Left hindlimb (tissue), 1 donor: Measurements from ENCODE around the gene TGIF2.
A peak's percentile ranks its signal among the peaks of the same experiment; 100 is the strongest.

ENCODE experiments used
- DNase-seq: peaks from one replicate; pipeline ENCODE4 v3.0.0-alpha.2; 2018

The TGIF2 gene

DNA sequence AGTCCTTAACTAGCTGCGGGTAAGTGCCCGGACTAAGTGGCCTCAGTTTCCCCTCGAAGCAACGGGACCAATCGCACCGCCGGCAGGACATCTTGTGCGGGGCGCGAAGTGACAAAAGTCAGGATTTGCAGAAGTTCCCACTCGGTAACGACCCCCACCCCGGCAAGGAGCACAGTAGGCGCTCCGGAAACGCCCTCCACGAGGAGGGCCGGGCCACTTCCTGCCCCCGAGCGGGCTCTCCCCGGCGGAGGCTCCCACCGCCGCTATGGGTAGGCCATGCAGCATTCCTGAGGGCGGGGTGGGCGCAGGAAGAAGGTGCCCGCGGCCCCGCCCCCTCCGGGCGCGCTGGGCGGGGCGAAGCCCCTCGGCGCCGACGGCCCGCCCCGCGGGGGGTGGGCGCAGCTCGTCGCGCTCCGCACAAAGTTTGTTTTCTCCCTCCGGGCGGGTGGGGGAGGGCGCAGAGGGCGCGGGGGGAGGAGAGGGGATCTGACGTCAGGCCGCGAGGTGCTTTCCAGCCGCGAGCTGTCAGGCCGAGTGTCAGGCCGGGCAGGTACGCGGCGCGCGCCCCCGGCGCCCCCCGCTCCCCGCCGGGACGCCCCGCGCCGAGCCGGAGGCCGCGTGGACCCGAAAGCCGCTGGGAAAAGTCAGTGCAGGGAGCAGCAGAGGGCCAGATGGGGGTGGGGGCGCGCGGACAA is at the start of gene TGIF2:
TSS of gene TGIF2 (plus strand) at position 495 of the 695 bp plus-strand sequence. CDS start 5,178 bp downstream, outside the sequence.
- peak; percentile 95 for DNase-seq

- no peak for DNase-seq
Measured at GRCh38 chr20:36525620-36526365, 47.6 kb upstream of the TGIF2 start.

DNA sequence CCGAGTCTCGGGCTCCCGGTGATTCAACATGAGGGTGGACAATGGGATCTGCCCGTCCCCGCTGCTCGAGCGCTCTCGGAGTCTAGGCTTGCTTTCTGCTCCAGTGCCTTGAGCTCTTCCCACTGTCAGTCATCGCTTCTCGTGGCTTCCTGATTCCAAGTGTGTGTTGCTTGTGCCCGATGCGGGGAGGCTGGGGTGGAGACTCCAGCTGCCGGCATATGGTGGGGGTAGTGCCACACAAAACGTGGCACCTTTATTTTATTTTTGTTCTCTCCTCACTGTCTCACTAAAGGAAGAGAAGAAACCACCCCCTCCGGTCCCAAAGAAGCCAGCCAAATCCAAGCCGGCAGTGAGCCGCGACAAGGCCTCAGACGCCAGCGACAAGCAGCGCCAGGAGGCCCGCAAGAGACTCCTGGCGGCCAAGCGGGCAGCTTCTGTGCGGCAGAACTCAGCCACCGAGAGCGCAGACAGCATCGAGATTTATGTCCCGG is 46.8 kb upstream of the TGIF2 start:
- no peak for DNase-seq

- DNase-seq, result no peak
Measured at GRCh38 chr20:36527331-36528125, 45.9 kb upstream of the TGIF2 start.

DNA sequence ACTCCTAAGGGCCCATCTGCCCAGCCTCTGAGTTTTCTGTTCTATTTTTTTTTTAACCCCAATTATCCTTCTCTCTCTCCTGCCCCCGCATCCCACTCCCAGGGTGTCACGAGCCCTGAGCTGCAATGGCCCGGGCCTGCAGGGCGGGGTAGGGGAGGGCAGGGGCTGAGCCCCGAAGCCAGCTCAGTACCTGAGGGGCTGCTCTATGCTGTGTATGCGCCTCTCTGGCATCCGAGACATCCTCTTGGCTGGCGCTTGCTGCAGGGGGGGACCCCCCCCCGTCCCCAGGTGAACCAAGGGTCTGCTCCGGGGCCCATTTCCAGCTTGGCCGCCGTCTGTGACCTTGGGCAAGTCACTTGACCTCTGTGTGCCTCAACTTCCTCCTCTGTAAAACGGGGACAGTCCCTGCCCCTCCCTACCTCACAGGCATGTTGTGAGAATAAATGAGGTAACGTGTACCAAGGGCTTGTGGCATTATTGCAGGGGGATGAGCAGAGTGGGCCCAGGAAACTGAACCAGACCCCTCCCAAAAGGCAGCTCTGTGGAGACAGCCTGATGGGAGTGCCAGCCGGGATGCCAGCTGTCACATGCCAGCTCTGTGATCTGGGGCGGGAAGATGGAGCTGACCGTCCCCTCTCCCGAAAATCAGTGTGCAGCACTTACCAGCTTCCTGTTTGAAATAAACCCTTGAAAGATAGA is 45.1 kb upstream of the TGIF2 start:
- no peak for DNase-seq

DNA sequence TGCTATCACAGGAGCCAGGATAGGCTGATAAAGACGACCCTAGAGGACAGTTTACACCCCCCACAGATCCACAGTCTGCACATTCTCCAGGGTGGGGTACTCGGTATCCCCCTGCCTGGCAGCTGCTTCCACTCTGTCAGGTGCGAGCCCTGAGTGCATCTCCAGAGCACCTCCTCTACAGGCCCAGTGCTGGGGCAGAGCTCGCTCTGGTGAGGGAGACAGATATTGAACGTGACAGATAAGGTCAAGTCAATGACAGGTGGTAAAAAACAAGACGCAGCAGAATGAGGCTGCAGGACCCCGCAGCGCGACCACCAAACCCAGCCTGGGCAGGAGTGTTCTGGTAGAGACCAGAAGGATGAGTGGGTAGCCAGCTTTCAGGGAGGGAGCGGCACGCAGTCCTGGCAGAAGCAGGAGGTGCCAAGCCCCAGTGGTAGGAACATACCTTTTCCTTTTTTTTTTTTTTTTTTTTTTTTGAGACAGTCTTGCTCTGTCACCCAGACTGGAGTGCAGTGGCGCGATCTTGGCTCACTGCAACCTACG is 44.5 kb upstream of the TGIF2 start:
- DNase-seq, result no peak

DNA sequence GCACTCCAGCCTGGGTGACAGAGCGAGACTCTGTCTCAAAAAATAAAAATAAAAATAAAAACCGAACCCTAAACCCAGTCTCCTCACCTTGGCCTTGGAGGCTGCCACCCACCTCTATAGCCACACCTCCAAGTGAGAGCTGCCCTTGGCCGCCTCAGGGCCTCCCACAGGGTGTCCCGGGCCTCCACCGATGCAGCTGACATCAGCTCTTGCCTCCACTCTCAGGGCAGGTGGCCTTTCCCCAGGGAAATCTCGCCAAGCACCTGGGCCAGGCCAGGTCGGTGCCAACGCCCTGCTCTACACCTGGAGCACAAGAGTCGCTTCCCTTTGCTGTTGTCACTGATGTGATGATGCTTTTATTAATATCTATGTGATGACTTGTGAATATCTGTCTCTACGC is 41.0 kb upstream of the TGIF2 start:
- no peak for DNase-seq

DNA sequence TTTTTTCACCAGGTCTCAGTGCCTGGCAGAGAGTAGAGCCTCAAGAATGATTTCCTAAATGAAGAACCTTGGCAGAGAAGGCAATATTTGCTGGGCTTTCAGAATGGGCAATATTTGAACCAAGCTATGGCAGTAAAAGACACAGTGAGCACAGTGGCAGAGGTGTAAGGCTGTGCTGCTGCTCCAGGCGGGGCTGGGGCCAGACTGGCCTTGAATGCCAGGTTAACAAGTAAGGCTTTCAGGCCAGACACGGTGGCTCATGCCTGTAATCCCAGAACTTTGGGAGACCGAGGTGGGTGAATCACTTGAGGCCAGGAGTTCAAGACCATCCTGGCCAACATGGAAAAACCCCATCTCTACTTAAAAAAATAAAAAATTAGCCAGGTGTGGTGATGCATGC is 40.6 kb upstream of the TGIF2 start:
- DNase-seq, result no peak

DNA sequence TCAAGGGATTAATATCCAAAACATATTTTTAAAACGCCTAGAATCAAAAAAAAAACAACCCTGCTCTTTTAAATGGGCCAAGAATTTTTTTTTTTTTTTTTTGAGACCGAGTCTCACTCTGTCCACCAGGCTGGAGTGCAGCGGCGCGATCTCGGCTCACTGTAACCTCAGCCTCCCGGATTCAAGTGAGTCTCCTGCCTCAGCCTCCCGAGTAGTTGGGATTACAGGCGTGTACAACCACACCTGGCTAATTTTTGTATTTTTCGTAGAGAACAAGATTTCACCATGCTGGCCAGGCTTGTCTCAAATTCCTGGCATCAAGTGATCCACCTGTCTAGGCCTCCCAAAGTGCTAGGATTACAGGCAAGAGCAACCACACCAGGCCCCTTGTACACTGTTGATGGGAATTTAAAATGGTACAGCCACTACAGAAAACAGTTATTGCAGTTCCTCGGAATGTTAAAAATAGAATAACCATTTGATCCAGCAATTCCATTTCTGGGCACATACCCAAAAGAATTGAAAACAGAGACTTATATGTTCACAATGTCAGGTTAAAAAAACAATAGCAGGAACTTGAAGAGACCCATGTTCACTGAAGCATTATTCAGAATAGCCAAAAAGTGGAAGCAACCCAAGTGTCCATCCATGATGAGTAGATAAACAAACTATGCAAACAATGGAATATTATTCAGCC is 35.2 kb upstream of the TGIF2 start:
- no peak for DNase-seq

DNA sequence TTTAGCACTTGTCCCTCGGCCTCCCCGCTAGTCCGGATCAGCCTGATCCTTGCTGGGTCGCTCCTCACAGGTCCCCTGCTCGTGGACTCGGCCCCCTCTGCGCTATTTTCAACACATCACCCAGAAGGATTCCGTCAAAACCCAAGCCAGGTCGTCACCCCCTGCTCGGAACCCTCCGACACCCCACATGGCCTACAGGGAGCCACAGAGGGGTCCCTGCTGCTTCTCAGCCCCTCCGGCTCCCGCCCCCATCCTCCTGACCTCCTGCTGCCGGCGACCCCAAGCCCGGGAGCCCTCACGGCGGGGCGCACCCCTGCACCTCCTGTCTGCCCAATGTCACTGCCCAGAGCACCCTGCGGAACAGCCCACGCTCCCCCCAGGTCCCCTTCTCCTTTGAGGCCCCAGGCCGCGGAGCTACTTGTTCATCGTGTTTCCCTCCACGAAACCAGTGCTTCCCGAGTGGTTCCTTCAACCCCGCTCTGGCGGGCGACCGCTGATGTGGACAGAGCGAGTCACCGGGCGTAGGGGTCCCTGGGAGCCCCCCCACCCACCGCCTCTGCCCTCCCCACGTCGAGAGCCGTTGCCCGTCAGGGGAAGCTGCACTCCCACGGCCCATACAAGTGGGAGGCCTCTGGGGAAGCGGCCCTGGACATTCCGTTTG is 32.7 kb upstream of the TGIF2 start:
- DNase-seq, result no peak

- DNase-seq, result peak; percentile 83
Measured at GRCh38 chr20:36541227-36541767, 32.1 kb upstream of the TGIF2 start, which contains the start of gene MYL9. Gene MYL9, plus strand, starts transcription at chr20:36541519. Its CDS starts 3,366 bp downstream, at chr20:36544885.

DNA sequence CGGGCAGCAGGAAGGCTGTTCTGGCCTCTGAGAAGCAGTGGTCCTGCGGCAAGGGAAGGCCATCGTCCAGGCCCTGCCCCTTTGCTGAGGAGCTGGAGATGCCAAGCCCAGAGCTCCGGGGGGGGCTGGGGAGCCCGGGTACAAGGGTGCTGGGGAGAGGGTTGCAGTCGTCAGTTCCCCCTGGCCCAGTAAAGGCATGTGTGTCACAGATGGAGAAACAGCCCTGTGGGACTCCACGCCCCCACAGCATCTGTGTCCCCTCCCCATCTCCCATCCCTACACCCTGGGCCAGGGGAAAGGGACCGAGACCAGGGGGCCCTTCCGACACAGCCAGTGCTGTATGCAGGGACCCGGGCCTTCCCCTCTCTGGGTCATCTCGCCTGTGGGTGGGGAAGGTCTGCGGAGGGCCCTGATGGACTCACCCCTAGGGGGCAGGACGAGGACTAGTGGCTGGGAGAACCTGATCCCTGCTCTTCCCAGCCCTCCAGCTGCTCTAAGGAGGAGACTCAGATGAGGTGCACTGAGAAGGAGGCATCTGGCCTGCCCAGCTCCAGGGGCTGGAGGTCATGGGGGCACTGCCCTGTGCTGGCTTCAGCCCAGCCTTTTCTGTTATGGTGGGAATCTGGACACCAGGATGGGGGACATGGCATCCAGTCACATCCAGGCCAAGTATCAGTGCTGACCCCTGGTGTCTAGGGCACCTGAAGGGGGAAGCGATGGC is 31.5 kb upstream of the TGIF2 start:
- DNase-seq, result peak; percentile 40

DNA sequence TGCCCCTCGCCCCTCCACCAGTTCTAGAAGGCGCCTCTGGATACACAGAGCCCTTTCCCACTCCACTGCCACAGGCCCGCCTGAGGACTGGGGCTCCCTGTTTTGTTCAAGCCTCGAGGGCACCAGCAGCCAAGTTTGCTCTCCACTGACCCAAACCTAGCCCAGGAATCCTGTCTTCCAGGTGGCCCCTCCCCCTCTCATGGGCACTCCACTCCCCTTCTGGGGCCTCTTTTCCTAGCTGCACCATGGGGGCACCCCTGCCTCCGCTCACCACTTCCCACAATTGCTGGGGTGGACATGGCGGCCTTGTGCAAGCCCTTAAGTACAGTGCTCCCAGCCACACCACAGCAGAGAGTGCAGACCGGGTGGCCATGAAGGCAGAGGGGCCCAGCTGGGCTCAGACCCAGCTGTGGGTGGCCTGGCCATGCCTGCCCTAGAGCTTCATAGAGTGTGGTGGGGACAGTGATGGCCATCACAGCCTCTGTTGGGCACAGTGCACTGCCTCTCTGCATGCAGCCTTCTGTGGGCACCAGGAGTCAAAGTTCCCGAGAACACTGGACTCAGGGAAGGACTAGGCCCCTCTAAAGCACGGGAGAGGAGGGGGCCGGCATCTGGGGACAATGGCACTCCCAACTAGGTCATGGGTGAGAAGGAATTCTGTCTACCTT is 30.7 kb upstream of the TGIF2 start:
- no peak for DNase-seq

DNA sequence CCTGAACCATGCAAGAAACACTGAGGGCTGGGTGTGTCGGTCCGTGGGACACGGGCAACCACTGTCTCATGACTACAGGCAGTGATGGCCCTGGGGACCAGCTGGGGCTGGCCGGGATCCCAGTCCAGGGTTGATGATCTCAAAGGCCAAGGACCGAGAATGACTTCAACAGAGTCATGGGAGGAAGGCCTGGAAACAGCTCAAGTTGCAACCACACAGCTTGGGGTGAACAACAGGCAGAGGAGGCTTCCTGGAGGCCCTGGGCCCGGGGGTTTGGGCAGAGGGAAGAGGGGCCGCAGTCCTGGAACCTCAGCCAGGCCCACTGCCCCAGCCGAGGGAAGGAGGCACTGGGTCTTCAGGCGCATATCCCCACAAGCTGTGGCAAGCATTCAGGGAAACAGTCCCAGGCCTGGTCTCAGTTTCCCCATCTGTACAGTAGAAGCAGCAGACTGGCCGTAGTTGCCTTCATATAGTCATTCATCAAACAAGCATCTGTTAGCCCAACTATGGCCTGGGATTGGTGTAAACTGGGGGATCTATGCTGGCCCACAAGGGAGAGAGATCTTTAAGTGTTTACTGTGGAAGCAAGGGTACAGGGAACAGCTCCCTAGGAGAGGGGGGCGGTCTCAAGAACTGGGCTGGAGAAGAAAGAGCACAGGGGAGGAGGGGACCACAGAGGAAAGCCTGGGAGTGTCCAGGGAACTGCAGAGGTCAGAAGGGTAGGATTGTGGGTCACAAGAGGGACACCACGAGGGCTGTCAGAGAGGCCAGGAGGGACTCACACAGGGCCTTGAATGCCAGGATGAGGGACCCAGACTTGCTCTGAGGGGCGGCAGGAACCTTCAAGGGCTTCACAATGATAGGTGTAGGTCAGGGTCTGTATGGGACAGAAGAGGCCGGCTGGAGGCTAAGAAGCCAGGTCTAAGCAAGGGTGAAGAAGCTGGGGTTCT is 29.9 kb upstream of the TGIF2 start:
- peak; percentile 60 for DNase-seq

DNA sequence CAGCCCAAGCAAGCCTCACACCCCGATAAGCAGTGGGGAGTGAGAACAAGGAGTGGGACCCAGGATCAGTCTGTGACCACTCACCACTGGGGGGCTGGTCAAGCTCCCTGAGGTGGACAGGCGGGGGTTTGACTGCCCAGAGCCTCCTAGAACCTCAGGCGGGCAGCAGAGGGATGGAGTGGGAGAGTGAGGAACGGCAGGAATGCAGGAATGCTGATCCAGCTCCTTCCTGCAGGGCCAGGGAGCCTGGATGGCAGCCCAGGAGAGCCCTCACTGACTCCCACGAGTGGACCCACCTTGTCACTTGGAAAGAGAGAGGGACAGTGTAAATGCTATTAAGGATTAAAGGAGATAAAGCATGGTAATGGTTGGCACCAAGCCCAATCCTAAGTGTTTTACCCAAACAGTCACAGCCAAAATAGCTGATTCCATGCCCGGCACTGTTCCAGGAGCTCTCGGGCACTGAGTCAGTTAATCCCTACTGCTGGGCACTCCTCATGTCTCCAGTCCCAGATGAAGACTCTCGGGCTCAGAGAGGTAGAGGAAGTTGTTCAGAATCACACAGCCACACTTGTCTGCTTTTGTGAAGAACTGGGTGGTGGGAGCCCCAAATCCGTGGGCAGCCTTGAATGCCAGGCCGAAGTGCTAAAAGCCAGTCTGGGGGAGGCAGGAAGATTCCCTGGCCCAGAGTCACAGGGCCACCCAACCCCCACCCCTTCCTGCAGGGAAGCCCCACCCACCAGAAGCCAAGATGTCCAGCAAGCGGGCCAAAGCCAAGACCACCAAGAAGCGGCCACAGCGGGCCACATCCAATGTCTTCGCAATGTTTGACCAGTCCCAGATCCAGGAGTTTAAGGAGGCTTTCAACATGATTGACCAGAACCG is 29.0 kb upstream of the TGIF2 start:
- no peak for DNase-seq

GRCh38 chr20:36546111-36546736 is 27.2 kb upstream of the TGIF2 start:
- DNase-seq, result no peak
